MM.1S (cell line): ENCODE measurements around the gene OVOL1.

Experiments used
- DNase-seq: peaks from one replicate; pipeline ENCODE4 v3.0.0-alpha.2; 2015
- H2AFZ ChIP-seq: fragments of 300-600 bp; sonication (generic); 2 replicates; pipeline ENCODE4 v1.6.0; 2016; ENCODE audit warnings: antibody characterized with exemption, low read length
- H3F3A ChIP-seq: fragments of 300-600 bp; sonication (generic); 2 replicates; pipeline ENCODE4 v1.6.1; 2016; ENCODE audit warnings: mild to moderate bottlenecking, antibody characterized with exemption, low read length, moderate library complexity, mixed read lengths; ENCODE audit not compliant: insufficient read depth
- H3K27ac ChIP-seq: fragments of 300-600 bp; sonication (generic); 2 replicates; pipeline ENCODE4 v1.5.1; 2016; ENCODE audit warnings: mild to moderate bottlenecking, low read length
- H3K27me3 ChIP-seq: fragments of 300-600 bp; sonication (generic); replicated peaks from 2 replicates; pipeline ENCODE4 v1.6.0; 2016; ENCODE audit warnings: low read length; ENCODE audit not compliant: insufficient read depth
- H3K36me3 ChIP-seq: fragments of 300-600 bp; sonication (generic); replicated peaks from 2 replicates; pipeline ENCODE4 v1.6.1; 2016; ENCODE audit warnings: mild to moderate bottlenecking, low read length, mixed read lengths; ENCODE audit not compliant: insufficient read depth
- H3K4me1 ChIP-seq: fragments of 300-600 bp; sonication (generic); 2 replicates; pipeline ENCODE4 v1.6.1; 2016; ENCODE audit warnings: low read length, mixed read lengths
- H3K4me2 ChIP-seq: fragments of 300-600 bp; sonication (generic); 2 replicates; pipeline ENCODE4 v1.6.0; 2016; ENCODE audit warnings: low read depth, low read length
- H3K4me3 ChIP-seq: fragments of 300-600 bp; sonication (generic); 2 replicates; pipeline ENCODE4 v1.5.1; 2016; ENCODE audit warnings: low read length, mixed read lengths
- H3K79me2 ChIP-seq: fragments of 300-600 bp; sonication (generic); 2 replicates; pipeline ENCODE4 v1.6.1; 2016; ENCODE audit warnings: mixed run types, low read length, mixed read lengths
- H3K9ac ChIP-seq: fragments of 300-600 bp; sonication (generic); 2 replicates; pipeline ENCODE4 v1.6.1; 2016; ENCODE audit warnings: low read length, mixed read lengths
- H3K9me2 ChIP-seq: fragments of 300-600 bp; sonication (generic); replicated peaks from 2 replicates; pipeline ENCODE4 v1.6.1; 2016; ENCODE audit warnings: mild to moderate bottlenecking, low read length, mixed read lengths; ENCODE audit not compliant: insufficient read depth
- H3K9me3 ChIP-seq: fragments of 300-600 bp; sonication (generic); replicated peaks from 2 replicates; pipeline ENCODE4 v1.6.1; 2016; ENCODE audit warnings: mild to moderate bottlenecking, low read length, mixed read lengths; ENCODE audit not compliant: insufficient read depth
- H4K20me1 ChIP-seq: fragments of 300-600 bp; sonication (generic); 2 replicates; pipeline ENCODE4 v1.6.1; 2016; ENCODE audit warnings: mild to moderate bottlenecking, low read length, moderate library complexity, mixed read lengths; ENCODE audit not compliant: insufficient read depth
- CTCF ChIP-seq: fragments of 300-600 bp; sonication (generic); IDR thresholded peaks from 2 replicates; pipeline ENCODE4 v1.5.1; 2016; ENCODE audit warnings: antibody characterized with exemption, low read length, mixed read lengths
- EZH2 ChIP-seq: fragments of 300-600 bp; sonication (generic); optimal IDR thresholded peaks from 2 replicates; pipeline ENCODE3; 2017; ENCODE audit warnings: low read depth, mild to moderate bottlenecking, antibody characterized with exemption, low read length, mixed read lengths
- EZH2phosphoT487 ChIP-seq: fragments of 300-600 bp; sonication (generic); IDR thresholded peaks from 2 replicates; pipeline ENCODE4 v1.6.1; 2018; ENCODE audit warnings: antibody characterized with exemption, low read length

OVOL1 gene

GRCh38 chr11:65806979-65807378 lies 20.1 kb downstream of the OVOL1 start:
- no peak for TF ChIP-seq CTCF
- TF ChIP-seq EZH2: no peak
- no peak for TF ChIP-seq EZH2phosphoT487
- Histone ChIP-seq H4K20me1 (no peaks in the 10 kb centered on the region), H3K4me3 (no peak overlapping the region), H3K27ac (no peak overlapping the region), H3K36me3 (no peaks in the 10 kb centered on the region), H3K79me2 (no peaks in the 10 kb centered on the region), H3K9me3 (no peaks in the 10 kb centered on the region), H3F3A (peaks cover 9% of the 10 kb centered on the region; the same call in 1 of the 2 replicates), H3K9me2 (no peaks in the 10 kb centered on the region), H3K4me1 (peaks cover 9% of the 10 kb centered on the region), H3K4me2 (no peak overlapping the region), H3K9ac (no peak overlapping the region), H3K27me3 (peaks cover 19% of the 10 kb centered on the region), H2AFZ (no peak overlapping the region)
- no peak for DNase-seq

DNA sequence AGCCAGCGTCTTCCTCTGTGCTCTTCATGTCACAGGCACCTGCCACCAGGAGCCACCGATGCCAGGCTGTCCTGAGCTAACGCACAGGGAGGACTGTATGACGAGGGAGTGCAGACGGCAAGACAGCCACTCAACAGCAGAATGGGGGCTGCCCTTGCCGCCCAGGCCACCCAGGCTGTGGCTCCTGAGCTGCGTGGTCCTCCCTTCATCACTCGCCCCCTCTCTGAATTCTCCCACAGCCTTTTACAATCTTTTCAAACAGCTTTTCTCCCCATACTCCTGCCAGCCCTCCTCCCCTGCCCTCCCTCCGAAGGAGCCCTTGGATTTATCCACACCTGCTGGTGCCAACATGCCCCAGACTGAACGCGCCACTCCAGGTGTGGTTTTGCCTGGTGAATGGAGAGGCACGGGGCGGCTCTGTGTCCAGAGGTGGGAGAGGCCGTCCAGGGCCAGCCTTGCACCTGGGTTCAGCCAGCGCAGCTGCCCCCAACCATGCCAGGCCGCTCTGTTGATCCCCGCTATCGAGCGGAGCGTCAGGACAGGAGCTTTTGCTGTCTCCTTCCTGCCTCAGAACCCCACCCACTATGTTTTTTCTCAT lies 22.0 kb downstream of the OVOL1 start:
- Histone ChIP-seq H3K4me3 (no peak overlapping the region), H3K9me3 (no peaks in the 10 kb centered on the region), H3F3A (no peaks in the 10 kb centered on the region), H3K79me2 (no peaks in the 10 kb centered on the region), H3K27ac (no peak overlapping the region), H3K27me3 (peaks cover 19% of the 10 kb centered on the region), H3K4me1 (no peaks in the 10 kb centered on the region), H3K9me2 (no peaks in the 10 kb centered on the region), H3K4me2 (no peak overlapping the region), H2AFZ (no peak overlapping the region), H3K36me3 (no peaks in the 10 kb centered on the region), H4K20me1 (no peaks in the 10 kb centered on the region), H3K9ac (no peak overlapping the region)
- no peak for DNase-seq
- no peak for TF ChIP-seq EZH2
- no peak for TF ChIP-seq CTCF
- TF ChIP-seq EZH2phosphoT487: no peak

DNA sequence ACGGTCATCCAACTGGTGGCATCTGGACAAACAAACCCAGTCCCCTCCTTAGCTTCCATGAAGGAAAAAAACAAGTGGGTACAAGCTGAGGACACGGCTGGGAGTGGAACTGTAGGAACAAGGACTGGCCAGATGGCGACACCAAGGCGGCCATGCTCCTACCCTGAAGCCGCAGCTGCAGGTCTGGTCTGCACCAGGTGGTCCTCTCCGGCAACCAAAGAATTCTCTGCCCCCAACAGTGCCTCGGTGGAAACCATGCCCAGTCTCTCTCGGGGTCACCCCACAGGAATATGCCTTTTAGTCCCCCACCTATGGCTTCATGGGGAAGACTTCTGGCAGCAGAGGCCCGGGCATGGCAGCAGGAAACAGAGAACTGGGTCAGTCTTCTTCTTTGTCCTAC lies 22.6 kb downstream of the OVOL1 start:
- no peak for TF ChIP-seq EZH2
- TF ChIP-seq CTCF: no peak
- no peak for TF ChIP-seq EZH2phosphoT487
- Histone ChIP-seq H2AFZ (no peak overlapping the region), H3F3A (no peaks in the 10 kb centered on the region), H3K36me3 (no peaks in the 10 kb centered on the region), H3K4me3 (no peak overlapping the region), H3K4me1 (no peaks in the 10 kb centered on the region), H4K20me1 (no peaks in the 10 kb centered on the region), H3K9ac (no peak overlapping the region), H3K9me2 (no peaks in the 10 kb centered on the region), H3K27me3 (peaks cover 19% of the 10 kb centered on the region), H3K9me3 (no peaks in the 10 kb centered on the region), H3K27ac (no peak overlapping the region), H3K79me2 (no peaks in the 10 kb centered on the region), H3K4me2 (no peak overlapping the region)
- no peak for DNase-seq
